NOMO-1 (cell line): Measurements from ENCODE around the gene PNLIPRP3.

Experiments used
- DNase-seq, 2 experiments: peaks; one replicate each; lab custom pipeline; 2025; ENCODE audit not compliant: unreplicated experiment in 2 of 2; lab: John Stamatoyannopoulos, UW

Gene PNLIPRP3

GRCh38 chr10:116444527-116445142 is 17.0 kb downstream of the PNLIPRP3 start:
- peak; percentile 18 to 36 for DNase-seq

- peak; percentile 59 to 91 for DNase-seq
Measured at GRCh38 chr10:116450861-116451260, 23.2 kb downstream of the PNLIPRP3 start.

- DNase-seq = no peak
Measured at GRCh38 chr10:116451711-116452337, 24.2 kb downstream of the PNLIPRP3 start.

- DNase-seq = no peak
Measured at GRCh38 chr10:116452338-116452720, 24.7 kb downstream of the PNLIPRP3 start.

DNA sequence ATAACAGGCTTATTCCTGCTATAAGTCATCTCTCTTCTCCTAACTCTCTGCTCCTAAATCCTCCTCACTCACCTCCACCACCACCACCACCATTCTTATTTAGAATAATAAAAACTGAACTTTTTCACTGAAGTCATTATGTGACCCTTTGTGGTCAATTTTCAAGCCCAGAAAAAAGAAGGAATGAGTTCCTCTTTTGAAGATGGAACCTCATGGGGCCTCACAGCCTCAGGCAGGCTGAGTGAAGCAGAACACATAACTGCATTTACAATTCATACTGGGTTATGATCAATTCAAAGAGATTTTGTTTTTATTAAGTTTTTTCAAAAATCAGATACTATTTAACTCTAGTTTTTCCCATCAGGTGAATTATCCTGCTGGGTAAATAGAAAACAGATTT is 29.8 kb downstream of the PNLIPRP3 start:
- peak; percentile 41 to 75 for DNase-seq

DNA sequence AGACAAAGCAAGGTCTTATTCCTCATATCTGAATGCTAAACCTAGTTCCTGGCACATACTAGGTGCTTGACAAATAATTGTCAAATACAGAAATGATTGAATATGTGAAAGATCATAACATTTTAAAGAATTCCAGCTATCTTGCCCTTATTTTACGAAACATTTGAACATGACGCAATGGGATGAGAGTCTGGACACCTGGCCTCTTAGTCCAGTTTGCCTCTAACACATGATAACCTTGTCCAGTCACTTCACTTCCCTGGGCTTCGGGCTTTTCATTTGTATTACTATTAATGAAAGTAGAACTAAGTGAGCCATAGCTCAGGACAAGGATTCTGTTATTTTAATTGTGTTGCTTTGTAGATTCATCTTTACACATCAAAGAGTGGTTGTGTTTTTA is 32.6 kb downstream of the PNLIPRP3 start:
- DNase-seq = no peak

DNA sequence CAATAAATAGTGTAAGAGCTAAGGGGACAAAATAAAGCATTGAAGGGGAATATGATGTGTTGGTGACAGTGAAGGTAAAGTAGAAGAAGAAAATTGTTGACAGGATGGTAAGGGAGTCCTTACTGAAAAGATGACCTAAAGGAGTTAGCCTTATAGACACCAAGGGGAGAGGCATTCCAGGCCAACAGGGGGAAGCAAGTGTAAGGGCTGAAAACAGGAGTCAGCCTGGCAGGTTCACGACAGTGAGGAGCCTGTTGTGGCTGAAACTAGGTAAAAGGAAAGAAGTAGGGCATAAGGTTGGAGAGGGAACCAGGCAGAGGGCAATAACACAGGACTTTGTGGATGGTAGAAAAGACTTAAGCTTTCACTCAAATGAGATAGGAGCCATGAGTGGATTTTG is 34.0 kb downstream of the PNLIPRP3 start:
- DNase-seq = no peak

DNA sequence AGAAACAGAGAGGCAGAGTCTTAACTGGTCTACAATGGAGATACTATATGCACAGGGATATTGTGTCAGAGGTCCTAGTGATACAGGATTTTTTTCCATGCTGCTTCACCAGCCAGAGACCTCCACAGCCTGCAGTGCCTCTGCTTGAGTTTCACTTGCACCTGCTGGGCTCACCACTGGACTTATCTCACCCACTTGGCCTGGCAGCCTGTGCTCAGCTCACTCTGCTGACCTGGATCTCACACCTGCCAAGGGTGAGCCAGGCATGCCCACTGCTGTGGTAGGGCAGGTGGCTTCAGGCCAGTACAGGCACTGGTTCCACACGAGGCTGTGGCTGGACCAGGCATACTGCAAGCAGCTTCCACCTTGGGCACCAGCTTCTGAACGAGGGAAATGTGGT is 36.6 kb downstream of the PNLIPRP3 start:
- no peak for DNase-seq

DNA sequence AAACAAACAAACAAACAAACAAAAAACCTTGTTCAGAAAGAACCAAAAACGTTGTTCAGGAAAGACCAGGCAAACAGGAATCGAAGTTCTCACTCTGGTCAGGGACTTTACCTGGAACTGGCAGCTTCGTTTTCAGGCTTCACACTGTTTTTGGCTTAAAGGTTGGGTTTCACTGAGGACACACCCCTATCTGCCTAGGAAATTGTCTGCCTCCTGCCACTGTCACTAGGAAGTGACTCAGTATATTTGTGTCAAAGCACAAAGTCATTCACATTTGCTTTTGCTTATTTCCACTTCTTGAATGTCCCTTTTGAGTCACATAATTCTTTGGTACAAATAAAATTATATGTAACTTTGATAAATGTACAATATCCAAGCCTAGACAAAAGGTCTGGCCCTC is 37.9 kb downstream of the PNLIPRP3 start:
- peak; percentile 43 to 58 for DNase-seq

GRCh38 chr10:116466715-116467422 is 39.2 kb downstream of the PNLIPRP3 start:
- no peak for DNase-seq

DNA sequence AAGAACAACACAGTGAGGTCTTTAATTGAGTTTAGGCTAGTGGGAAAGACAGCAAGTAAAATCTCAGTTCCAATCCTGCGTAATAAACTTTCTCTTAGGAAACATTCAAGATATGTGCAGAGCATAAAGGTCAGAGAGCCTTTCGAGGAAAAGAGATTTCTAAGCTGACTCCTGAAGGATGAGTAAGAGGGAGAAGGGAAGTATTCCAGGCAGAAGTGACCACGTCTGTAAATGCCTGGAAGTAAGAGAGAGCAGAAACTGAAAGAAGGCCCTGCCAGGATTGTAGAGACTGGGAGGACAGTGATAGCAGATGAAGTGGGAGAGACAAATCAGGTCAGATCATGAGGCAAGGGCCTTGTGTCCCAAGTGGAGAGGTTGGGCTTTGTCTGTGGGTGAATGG is 41.8 kb downstream of the PNLIPRP3 start:
- DNase-seq = no peak

DNA sequence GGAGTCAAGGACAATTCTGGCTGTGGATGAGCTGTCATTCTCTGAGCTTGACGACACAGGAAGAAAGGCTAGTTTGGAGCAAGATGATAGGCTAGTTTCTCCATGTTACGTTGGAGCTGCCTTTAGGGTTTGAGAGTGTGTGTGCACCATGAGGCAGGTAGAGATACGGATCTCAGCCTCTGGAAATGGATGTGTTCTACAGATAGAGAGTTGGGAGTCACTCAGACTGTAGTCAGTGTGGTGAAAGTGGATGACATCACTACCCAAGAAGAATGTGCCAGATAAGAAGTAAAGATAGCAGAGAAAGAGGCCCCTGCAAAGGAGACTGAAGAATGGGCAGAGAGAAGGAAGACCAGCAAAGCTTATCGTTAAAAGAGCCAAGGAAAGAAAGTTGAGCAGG is 42.4 kb downstream of the PNLIPRP3 start:
- no peak for DNase-seq

GRCh38 chr10:116470768-116471415 is 43.2 kb downstream of the PNLIPRP3 start:
- peak; percentile 58 to 67 for DNase-seq

DNA sequence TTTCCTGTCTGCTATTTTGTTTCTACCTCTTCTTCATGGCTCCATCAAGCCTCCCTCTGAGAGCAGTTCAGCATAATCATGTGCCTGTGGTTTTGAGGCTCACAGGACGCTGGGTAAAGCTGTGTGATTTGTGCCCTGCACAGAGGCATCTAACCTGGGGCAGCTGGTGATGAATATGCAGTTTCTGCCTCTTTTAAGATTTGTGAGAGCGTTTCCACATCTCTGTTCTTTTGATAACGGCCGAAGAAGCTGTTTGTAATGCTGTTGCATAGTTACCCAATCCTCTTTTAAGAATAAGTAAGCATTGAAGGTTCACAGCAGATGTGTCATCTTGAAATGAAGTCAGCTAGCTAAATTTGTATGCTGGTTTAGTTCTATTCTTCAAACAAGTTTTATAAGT is 45.2 kb downstream of the PNLIPRP3 start:
- peak in 1 of 2 experiments; percentile 63 for DNase-seq

GRCh38 chr10:116475866-116476265 is 48.2 kb downstream of the PNLIPRP3 start:
- DNase-seq = no peak

GRCh38 chr10:116476461-116476860 is 48.8 kb downstream of the PNLIPRP3 start:
- no peak for DNase-seq

DNA sequence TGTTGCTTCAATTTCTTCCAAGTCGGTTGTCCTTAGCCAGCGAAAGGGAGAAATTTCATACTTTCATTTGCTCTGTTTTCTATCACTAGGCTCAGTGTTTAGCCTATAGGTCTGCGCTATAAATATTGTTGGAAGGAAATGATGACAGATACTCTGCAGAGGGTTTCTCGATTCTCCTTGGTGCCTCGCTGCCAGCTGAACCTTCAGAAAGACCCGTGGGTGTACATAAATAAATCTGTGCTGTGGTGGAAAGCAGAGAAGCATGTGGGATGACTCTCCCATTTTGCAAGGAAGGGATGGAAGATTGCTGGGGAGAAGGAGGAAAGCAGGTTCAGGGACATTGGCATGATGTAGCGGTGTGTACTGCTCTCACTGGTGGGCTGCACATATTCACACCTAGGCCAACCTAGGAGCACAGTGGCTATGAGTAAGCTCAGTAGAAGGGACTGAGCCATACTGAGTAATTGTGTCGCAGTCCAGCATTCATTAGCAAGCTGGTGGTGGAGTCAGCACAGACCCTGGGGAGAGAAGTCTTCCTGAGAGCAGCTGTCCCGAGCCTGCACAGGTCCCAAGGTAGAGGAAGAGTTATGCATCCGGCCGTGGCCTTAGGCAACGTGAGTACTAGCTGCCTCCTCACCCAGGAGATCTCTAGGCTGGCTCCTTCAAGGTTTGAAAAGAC is 50.5 kb downstream of the PNLIPRP3 start:
- DNase-seq = no peak

DNA sequence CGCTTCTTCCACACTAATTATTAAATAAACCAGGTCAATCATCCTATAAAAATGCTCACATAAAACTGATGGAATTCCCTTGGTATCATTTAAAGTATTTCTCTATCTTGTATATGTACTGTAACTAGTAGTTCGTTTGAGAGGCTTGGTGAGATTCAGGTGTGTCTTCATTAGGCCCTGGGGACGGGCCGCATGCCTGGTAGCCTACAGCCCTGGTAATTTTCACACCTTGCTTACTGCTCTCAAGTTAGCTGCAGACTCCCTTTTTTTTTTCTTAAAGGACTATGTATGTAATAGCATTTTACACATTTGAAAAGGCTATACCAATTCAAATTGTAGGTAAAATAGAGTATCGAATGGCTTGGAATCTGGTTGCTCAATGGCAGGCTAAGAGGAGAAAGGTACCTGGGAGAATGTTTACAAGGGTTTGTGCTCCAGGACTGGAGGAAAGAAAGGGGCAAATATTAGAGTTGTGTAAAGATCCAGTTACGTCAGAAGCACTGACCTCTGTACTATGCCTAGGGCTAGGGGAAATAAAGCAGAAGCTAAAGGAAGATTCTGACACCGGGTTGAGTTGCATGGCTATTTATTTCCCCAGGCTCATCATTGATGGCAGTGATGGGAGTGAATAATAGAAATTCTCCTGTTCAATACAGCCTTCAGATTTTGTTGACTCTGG is 59.3 kb downstream of the PNLIPRP3 start:
- DNase-seq = no peak

DNA sequence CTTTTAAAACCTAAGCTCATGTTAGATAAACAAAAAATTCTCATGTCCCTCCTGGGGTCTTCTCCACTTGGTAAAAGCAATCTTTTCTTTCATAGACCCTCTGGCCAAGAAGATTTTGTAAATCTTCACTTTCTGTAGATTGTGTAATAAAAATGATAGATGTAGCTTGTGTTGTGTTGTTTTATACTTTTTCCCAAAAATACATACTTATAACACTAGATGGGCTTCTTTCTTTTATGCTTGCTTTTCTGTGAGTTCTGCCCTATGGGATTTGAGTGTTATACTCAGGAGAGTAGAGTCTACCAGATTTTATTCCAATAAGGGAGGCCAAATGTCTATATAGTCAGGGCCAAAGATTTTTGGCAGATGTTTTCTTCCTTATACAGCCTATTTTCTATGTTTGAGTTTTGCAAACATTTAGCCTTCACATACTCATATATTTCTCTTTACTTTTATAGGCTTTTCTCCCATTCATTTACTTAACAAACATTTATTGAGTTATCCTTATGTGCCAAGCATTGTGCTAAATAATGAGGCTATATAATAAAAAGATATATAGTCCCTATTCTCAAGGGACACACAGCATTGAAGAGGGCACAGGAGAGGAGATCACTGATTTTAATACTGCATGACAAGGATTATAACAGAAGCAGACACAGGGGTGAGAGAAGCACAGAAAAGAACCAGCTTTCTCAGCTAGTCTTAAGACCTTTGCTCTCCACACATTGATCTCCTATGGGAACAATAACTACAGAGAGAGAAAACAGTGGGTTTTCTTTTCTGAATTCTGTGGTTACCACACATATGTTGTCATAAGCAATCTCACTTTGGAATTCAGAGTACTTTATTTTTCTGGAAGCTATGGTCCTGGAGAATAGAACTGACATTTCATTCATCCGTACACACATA is 60.1 kb downstream of the PNLIPRP3 start:
- DNase-seq = no peak
